ENCODE measurements around the gene KRT77.
"Not testable (repeated sequence)": the region's sequence is repeated elsewhere in the genome, so short reads cannot be mapped to it uniquely, and the experiment has no call there.

The KRT77 gene

DNA sequence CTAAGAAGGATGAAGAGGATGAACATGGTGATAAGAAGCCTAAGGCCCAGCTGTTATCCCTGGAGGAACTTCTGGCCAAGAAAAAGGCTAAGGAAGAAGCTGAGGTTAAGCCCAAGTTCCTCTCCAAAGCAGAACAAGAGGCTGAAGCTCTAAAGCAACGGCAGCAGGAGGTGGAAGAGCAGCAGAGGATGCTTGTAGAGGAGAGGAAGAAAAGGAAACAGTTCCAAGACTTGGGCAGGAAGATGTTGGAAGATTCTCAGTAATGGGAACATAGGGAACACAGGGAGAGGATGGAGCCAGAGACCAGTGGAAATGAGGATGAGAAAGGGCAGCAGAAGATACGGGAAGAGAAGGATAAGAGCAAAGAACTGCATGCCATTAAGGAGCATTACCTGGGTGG is 27.5 kb upstream of the KRT77 start:
- Mint-ChIP-seq H3K36me3 (no peaks in the 10 kb centered on the region), H3K9me3 (ENCODE audit: low read depth) (no peaks in the 10 kb centered on the region), H3K27ac (no peak overlapping the region), H3K27me3 (no peaks in the 10 kb centered on the region), H3K4me1 (ENCODE audit: low read depth) (no peaks in the 10 kb centered on the region), H3K4me3 (no peak overlapping the region)

DNA sequence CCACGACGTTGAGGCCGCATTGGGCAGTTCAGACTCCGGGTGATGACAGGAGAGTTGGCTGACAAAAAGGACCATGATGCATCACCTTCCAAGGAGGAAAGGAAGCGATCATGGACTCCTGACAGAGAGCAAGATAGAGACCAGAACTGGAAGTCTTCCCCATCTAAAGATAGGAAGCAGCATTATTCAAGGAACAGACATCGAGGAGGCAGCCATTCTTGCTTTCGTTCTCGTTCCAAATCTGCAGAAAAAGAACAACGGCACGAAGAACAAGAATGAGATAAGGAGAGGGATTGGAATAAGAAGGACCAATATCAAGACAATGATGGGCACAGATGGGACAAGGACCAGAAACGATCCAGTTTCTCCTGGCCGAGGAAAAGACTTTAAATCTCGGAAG is 27.1 kb upstream of the KRT77 start:
- Mint-ChIP-seq H3K9me3 (ENCODE audit: low read depth) (no peaks in the 10 kb centered on the region), H3K4me3 (no peak overlapping the region), H3K4me1 (ENCODE audit: low read depth) (no peaks in the 10 kb centered on the region), H3K27me3 (no peaks in the 10 kb centered on the region), H3K27ac (no peak overlapping the region), H3K36me3 (no peaks in the 10 kb centered on the region)

DNA sequence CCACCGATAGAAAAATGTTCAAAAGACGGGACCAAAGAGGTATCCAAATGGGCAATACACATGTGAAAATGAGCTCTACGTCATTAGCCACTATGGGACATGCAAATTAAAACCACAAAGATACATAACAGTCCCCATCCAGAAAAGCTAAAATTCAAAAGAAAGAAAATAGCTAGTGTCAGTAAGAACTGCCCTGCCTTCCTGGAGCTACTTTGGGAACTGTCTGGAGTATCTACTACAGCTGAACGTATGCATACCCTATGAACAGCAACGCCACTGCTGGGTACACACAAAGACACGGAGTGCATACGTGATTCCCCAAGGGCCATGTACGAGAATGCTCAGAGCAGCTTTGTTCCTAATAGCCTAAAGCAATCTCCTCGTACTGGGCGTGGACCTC is 25.8 kb upstream of the KRT77 start:
- Mint-ChIP-seq H3K4me1 (ENCODE audit: low read depth) (no peaks in the 10 kb centered on the region), H3K36me3 (no peaks in the 10 kb centered on the region), H3K27me3 (no peaks in the 10 kb centered on the region), H3K27ac (no peak overlapping the region), H3K4me3 (no peak overlapping the region), H3K9me3 (ENCODE audit: low read depth) (no peaks in the 10 kb centered on the region)

DNA sequence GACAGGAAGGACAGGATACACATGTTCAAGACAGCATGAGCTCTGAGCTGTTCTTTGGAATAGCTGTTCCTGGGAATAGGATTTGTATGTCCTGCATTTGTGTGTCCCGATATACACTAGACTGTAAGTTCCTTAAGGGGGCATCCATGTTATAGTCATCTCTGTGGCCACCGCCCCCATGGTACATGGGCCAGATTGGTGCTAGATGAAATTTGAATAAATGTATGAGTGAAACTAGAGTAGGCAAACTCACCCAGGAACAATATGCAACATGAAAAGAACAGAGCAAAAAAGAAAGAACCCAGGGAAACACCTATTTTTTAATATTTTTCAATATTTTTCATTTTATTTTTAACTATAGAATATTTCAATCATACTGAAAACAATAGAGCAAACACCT is 25.1 kb upstream of the KRT77 start:
- Mint-ChIP-seq H3K9me3 (ENCODE audit: low read depth) (no peaks in the 10 kb centered on the region), H3K4me1 (ENCODE audit: low read depth) (no peaks in the 10 kb centered on the region), H3K36me3 (no peaks in the 10 kb centered on the region), H3K4me3 (no peak overlapping the region), H3K27me3 (no peaks in the 10 kb centered on the region), H3K27ac (no peak overlapping the region)

DNA sequence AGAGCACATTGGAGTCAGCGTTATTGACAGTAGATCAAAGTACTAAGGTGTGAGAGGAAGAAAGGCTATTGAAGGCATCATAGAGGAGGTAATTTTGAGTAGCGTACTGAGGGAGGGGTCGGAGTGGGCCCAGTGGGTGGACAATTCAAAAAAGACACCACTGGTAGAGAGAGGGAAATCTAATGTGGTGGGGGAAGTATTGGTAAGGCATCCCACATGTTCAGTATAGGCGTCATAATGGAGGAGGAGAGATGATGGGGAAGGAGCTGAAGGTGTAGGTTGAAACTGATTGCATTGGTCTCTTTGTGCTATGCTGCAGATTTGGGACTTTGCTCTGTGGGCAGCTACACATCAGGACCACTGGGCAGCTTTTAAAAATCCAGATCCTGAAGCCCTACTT is 23.7 kb upstream of the KRT77 start:
- Mint-ChIP-seq H3K4me3 (no peak overlapping the region), H3K36me3 (no peaks in the 10 kb centered on the region), H3K27me3 (no peaks in the 10 kb centered on the region), H3K4me1 (ENCODE audit: low read depth) (no peaks in the 10 kb centered on the region), H3K9me3 (ENCODE audit: low read depth) (no peaks in the 10 kb centered on the region), H3K27ac (no peak overlapping the region)

DNA sequence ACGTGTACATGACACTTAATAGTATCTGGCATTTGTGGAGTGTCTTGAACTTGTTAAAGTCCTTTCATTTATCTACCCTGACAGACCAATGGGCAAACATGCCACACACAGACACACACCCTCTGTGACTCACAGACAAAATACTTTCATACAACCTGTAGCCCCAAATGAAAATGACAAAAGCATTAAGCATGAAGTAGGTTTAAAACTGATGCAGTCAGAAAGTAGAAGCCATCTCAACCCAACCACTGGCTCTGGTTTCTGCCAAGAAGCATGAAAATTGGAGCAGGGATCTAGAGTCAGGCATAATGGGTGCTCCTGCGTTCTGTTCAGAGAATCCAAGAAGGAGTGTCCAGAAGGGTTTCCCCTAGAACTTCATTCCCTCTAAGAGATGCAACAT is 23.1 kb upstream of the KRT77 start:
- H3K27ac Mint-ChIP-seq, result no peak overlapping the region
- no peaks in the 10 kb centered on the region for H3K4me1 Mint-ChIP-seq (ENCODE audit: low read depth)
- no peaks in the 10 kb centered on the region for H3K9me3 Mint-ChIP-seq (ENCODE audit: low read depth)
- H3K36me3 Mint-ChIP-seq, result no peaks in the 10 kb centered on the region
- no peaks in the 10 kb centered on the region for H3K27me3 Mint-ChIP-seq
- H3K4me3 Mint-ChIP-seq, result no peak overlapping the region

DNA sequence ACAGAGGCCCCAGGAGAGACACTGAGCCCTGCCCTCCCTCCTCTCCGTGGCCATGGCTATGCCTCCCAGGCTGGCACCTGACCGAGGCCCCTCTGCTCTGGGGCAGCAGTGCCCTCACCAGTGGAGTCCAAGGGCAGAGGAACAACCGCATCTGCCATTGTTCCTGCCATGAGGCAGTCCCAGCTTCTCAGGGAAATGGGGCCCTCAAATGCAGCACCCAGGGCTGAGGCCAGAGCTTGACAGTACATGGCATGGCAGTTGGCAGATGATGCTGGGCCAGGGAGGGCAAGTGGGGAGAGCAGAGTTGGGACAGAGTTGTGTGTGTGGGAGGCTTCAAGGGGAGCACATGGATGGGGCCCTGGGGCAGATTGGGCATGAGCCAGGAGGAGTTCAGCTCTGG is 21.1 kb upstream of the KRT77 start:
- H3K36me3 Mint-ChIP-seq, result no peaks in the 10 kb centered on the region
- no peaks in the 10 kb centered on the region for H3K9me3 Mint-ChIP-seq (ENCODE audit: low read depth)
- no peak overlapping the region for H3K4me3 Mint-ChIP-seq
- no peaks in the 10 kb centered on the region for H3K27me3 Mint-ChIP-seq
- H3K4me1 Mint-ChIP-seq (ENCODE audit: low read depth), result no peaks in the 10 kb centered on the region
- H3K27ac Mint-ChIP-seq, result no peak overlapping the region

DNA sequence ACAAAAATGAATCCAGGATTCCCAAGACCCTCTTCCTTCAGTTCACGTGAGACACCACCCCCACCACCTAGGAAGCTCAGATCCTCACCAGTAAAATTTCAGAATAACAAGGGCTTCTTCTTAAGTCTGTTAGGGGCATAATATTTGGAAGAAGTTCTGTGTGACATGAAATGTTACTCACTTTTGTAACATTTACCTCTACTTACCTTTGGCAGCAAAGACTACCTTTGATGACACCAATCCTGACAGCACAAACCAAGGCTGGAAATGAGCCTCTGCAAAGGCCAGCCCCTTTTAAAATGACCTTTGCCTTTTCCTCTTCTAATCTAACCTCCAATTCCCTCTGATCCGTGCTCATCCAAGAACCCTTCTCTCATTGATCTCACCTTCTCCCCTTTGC is 19.4 kb upstream of the KRT77 start:
- Mint-ChIP-seq H3K4me3 (no peak overlapping the region), H3K27me3 (no peaks in the 10 kb centered on the region), H3K4me1 (ENCODE audit: low read depth) (no peaks in the 10 kb centered on the region), H3K9me3 (ENCODE audit: low read depth) (no peaks in the 10 kb centered on the region), H3K27ac (no peak overlapping the region), H3K36me3 (no peaks in the 10 kb centered on the region)

DNA sequence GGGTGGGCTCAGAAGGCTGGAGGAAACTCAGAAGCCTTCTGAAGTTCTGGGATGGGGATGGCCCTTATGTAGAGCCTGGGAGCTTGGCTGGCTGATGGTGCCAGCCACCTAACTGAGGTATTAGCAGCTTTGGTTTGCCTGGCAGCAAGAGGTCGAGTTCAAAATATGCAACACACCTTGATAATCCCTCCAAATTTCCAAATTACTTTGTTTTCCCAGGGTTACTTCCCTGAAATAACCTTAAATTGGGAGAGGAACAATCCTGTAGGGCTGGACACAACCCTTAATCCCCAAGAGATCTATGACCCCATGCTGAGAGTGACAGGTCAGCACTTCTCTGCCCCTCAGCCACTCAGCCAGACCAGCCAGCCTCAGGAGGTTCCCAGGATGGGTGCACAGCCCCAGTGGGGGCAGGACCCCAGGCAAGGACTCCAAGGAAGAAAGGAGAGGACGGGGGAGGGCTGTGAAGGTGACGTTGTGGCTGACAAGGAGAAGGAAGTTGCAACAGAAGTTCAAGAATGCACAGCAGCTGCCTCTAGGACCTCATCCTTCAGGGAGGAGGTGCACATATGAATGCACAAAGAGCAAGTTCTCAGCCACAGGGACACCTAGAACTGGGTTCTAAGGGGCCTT is 18.6 kb upstream of the KRT77 start:
- Mint-ChIP-seq H3K27me3 (no peaks in the 10 kb centered on the region), H3K36me3 (no peaks in the 10 kb centered on the region), H3K9me3 (ENCODE audit: low read depth) (no peaks in the 10 kb centered on the region), H3K4me3 (no peak overlapping the region), H3K4me1 (ENCODE audit: low read depth) (no peaks in the 10 kb centered on the region), H3K27ac (no peak overlapping the region)

DNA sequence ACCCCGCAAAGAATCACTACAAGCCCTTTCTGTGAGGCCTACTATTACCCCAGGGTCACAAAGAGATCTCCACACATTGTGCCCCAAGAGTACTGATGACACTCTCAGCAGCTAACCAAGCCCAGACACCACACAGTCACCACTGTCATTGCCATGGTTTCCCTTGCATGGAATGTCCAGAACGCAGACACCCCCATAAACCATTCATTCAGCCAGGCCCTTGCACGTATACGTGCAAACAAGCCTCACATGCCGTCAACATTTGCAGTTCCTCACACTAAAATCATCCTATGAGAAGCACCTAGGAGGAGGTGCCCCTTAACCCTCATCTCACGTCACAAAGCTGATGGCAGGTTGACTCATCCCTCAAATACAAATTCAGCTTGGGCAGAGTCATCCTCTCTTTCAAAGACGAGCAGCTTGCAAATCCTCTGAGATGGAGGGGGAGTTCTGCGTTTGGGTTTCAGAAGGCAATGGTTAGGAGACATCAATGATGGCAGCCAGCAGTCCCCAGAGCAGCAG is 17.1 kb upstream of the KRT77 start:
- Mint-ChIP-seq H3K27ac (no peak overlapping the region), H3K4me3 (no peak overlapping the region), H3K4me1 (ENCODE audit: low read depth) (no peaks in the 10 kb centered on the region), H3K9me3 (ENCODE audit: low read depth) (no peaks in the 10 kb centered on the region), H3K27me3 (no peaks in the 10 kb centered on the region), H3K36me3 (no peaks in the 10 kb centered on the region)

DNA sequence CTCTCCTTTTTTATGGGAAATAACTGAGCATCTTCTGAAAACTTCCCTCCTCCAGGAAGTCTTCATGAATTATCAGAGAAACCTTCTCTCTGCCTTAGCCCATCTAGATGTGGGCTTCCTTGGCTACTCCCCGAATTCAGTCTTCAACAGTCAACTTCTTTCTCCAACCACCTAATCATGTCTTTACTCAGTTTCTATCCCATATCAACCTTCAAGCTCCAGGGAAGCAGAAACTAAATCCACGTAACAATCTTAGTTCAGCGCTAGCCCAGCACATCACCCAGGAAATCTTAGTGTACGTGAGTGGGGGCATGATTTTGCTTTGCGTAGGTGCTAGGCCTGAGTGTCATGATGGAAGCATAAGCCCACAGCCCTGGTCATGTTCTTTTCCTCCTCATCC is 12.7 kb upstream of the KRT77 start:
- Mint-ChIP-seq H3K4me3 (no peak overlapping the region), H3K27me3 (peaks cover 4% of the 10 kb centered on the region), H3K27ac (no peak overlapping the region), H3K36me3 (no peaks in the 10 kb centered on the region), H3K4me1 (ENCODE audit: low read depth) (peaks cover 11% of the 10 kb centered on the region), H3K9me3 (ENCODE audit: low read depth) (no peaks in the 10 kb centered on the region)

DNA sequence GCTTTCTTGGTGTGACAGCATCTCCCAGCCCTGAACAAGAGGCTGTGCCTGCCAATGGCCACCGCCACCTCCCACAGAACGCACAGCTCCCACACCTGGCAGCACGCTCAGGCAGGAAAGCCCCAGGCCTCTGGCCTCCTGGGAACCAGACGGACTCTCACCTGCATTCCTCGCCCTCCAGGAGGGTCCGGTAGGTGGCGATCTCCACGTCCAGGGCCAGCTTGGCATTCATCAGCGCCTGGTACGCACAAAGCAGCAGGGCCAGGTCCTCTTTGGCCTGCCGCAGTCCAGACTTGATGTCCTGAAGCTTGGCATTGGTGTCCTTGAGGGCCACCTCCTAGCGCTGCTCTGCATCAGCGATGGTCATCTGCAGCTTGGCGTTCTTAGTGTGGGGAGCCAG is 12.1 kb upstream of the KRT77 start:
- no peak overlapping the region for H3K27ac Mint-ChIP-seq

DNA sequence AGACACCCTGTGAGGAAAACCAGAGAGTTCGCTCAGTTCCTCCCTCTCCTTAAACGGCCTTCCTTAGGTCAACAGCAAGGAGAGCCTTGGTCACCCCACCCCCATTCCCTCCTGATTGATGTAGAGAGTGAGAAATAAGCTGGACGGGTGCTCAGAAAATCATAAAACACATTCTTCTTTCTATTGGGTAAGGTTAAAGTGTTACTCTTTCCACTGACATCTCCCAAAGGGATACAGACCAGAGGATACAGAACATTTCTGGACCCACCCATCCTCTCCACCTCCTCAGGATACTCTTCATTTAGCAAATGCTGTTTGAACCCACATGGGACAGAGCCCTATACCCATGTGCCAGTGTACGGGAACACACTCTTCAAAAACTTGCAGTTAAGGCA is 11.6 kb upstream of the KRT77 start:
- Mint-ChIP-seq H3K4me1 (ENCODE audit: low read depth) (peaks cover 11% of the 10 kb centered on the region), H3K36me3 (no peaks in the 10 kb centered on the region), H3K9me3 (ENCODE audit: low read depth) (no peaks in the 10 kb centered on the region), H3K27me3 (peaks cover 4% of the 10 kb centered on the region), H3K4me3 (peak overlapping the region; percentile 68), H3K27ac (peak overlapping the region; percentile 16)

More for the DNA sequence above, 12.1 kb upstream of the KRT77 start:
- Mint-ChIP-seq H3K4me3 (no peak overlapping the region), H3K4me1 (ENCODE audit: low read depth) (peaks cover 11% of the 10 kb centered on the region), H3K27me3 (peaks cover 4% of the 10 kb centered on the region), H3K36me3 (no peaks in the 10 kb centered on the region), H3K9me3 (ENCODE audit: low read depth) (no peaks in the 10 kb centered on the region)

DNA sequence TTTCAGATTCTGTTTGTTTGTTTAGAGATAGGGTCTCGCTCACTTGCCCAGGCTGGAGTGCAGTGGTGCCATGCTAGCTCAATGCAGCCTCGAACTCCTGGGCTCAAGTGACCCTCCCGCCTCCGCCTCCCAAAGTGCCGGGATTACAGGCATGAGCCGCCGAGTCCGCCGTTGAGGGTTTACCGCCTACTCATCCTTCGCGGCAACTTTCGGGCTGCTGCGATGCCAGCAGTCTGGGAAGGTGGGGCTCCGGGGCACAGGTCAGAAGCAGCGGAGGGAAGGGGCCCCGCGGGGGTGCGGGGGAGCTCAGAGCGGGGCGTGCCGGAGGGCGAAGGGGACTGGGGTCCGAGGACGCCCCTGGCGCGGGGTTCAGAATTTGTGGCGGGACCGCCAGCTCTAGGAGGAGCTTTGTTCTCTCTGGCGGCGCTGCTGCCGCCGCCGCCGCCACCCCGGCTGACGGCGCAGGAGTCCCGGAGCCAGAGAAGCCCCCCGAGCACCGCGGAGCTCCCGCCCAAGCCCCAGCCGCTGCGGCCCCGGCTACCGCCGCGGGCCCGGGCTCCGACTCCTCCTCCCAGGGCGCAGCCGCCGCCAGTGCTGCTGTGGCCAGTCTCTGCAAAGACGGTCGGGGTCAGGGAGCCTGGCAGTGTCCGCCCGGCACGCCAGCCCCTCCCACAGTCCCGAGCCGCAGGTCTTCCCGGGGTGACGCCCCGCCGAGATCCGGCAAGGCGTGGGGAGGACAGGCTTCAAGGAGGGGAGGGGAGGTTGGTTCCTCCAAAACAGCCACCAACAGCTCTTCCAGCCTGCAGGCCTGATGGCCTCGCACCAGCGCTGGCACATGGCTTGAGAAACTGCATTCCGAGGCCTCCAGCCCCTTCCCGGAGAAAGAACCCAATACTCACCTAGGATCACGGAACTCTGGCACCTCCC is 10.9 kb upstream of the KRT77 start:
- Mint-ChIP-seq H3K27ac (peak overlapping the region; percentile 16), H3K27me3 (peaks cover 4% of the 10 kb centered on the region), H3K9me3 (ENCODE audit: low read depth) (no peaks in the 10 kb centered on the region), H3K4me1 (ENCODE audit: low read depth) (peaks cover 11% of the 10 kb centered on the region), H3K36me3 (no peaks in the 10 kb centered on the region), H3K4me3 (peak overlapping the region; percentile 78)

DNA sequence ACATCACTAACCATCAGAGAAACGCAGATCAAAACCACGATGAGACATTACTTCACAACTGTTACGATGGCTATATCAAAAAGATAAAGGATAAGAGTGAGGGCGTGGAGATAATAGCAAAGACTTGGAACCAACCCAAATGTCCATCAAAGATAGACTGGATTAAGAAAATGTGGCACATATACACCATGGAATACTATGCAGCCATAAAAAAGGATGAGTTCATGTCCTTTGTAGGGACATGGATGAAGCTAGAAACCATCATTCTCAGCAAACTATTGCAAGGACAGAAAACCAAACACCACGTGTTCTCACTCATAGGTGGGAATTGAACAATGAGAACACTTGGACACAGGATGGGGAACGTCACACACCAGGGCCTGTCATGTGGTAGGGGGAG is 8.8 kb upstream of the KRT77 start:
- H3K4me3 Mint-ChIP-seq, H3K27ac Mint-ChIP-seq: not testable (repeated sequence)

More for the DNA sequence above, 8.8 kb upstream of the KRT77 start:
- H3K27me3 Mint-ChIP-seq; H3K9me3 Mint-ChIP-seq (ENCODE audit: low read depth); H3K36me3 Mint-ChIP-seq: not testable (repeated sequence)
- peaks cover 26% of the 10 kb centered on the region for H3K4me1 Mint-ChIP-seq (ENCODE audit: low read depth)

All from activated naive CD8-positive, alpha-beta T cell (primary cell).